C4-2B (cell line): Measurements from ENCODE around the gene BTD.
"Not testable (repeated sequence)": the region's sequence is repeated elsewhere in the genome, so short reads cannot be mapped to it uniquely, and the experiment has no call there.

Experiments used
- H3K27ac ChIP-seq: fragments of 450-650 bp; 2 replicates; pipeline ENCODE4 v1.5.1; 2017
- CTCF ChIP-seq: fragments of 450-650 bp; conservative IDR thresholded peaks from 2 replicates; pipeline ENCODE4 v1.5.1; 2017; ENCODE audit warnings: mild to moderate bottlenecking
- ZFX ChIP-seq: fragments of 450-650 bp; IDR thresholded peaks from 2 replicates; pipeline ENCODE4 v1.6.1; 2017

The BTD gene

GRCh38 chr3:15585111-15585845 is 16.3 kb upstream of the BTD start:
- TF ChIP-seq ZFX (no peak), CTCF (no peak)

GRCh38 chr3:15591242-15591641 is 10.3 kb upstream of the BTD start:
- H3K27ac ChIP-seq: no peak overlapping the region
- TF ChIP-seq ZFX (no peak), CTCF (no peak)

More at GRCh38 chr3:15585111-15585845, 16.3 kb upstream of the BTD start:
- no peak overlapping the region for H3K27ac ChIP-seq

GRCh38 chr3:15591928-15592327 is 9.6 kb upstream of the BTD start:
- TF ChIP-seq ZFX (no peak), CTCF (no peak)

GRCh38 chr3:15592968-15593367 is 8.6 kb upstream of the BTD start:
- H3K27ac ChIP-seq: no peak overlapping the region
- TF ChIP-seq ZFX: no peak
- no peak for TF ChIP-seq CTCF

More at GRCh38 chr3:15591928-15592327, 9.6 kb upstream of the BTD start:
- no peak overlapping the region for H3K27ac ChIP-seq

- no peak overlapping the region for H3K27ac ChIP-seq
- TF ChIP-seq CTCF: no peak
- TF ChIP-seq ZFX: no peak
Measured at GRCh38 chr3:15595955-15596354, 5.6 kb upstream of the BTD start.

GRCh38 chr3:15601046-15601398 is 523 bp upstream of the BTD start:
- peak overlapping the region; percentile 77 for H3K27ac ChIP-seq
- TF ChIP-seq ZFX (no peak), CTCF (no peak)

GRCh38 chr3:15602146-15602536 is 596 bp downstream of the BTD start:
- peak overlapping the region; percentile 77 for H3K27ac ChIP-seq
- TF ChIP-seq ZFX: no peak
- TF ChIP-seq CTCF: no peak

- H3K27ac ChIP-seq: peak overlapping the region; percentile 77; the same call in 1 of the 2 replicates
Measured at GRCh38 chr3:15602816-15603215, 1.3 kb downstream of the BTD start.

- H3K27ac ChIP-seq: not testable (repeated sequence)
Measured at GRCh38 chr3:15604584-15604983, 3.0 kb downstream of the BTD start.
